Gastrocnemius medialis (tissue), 4 donors: ENCODE data around the gene PPFIBP1. TPM values are rescaled to one million over a fixed set of nuclear protein-coding genes. Genes with fewer than 3 reads are reported as not detected.
A peak's percentile ranks its signal among the peaks of the same experiment; 100 is the strongest.
"Not testable (repeated sequence)": the region's sequence is repeated elsewhere in the genome, so short reads cannot be mapped to it uniquely, and the experiment has no call there.

Source experiments
- ATAC-seq, 2 donors: fragments of 150-250 bp; one replicate each; pipeline ENCODE4 v1.9.1; 2016
- DNase-seq, 2 donors: peaks; one replicate each; pipeline ENCODE4 v3.0.0-alpha.2; 2019
- H3K27ac ChIP-seq, 4 donors: fragments of 200-600 bp; sonication (generic); 1 replicate in 1 of 4; 2 replicates in 3 of 4; pipeline ENCODE4 v1.5.1; 2016 to 2018; ENCODE audit warnings: mild to moderate bottlenecking in 2 of 4, moderate library complexity in 1 of 4
- H3K27me3 ChIP-seq, 3 donors: fragments of 200-600 bp; sonication (generic) in 2 of 3; 1 replicate in 1 of 3; 2 replicates in 2 of 3; pipeline versions ENCODE4 v1.5.1 to v1.6.0; 2016 to 2019; ENCODE audit warnings: mild to moderate bottlenecking in 1 of 3, moderate library complexity in 1 of 3
- H3K36me3 ChIP-seq, 2 donors: fragments of 200-600 bp; sonication (generic) in 1 of 2; one replicate each; pipeline ENCODE4 v1.5.1; 2017 to 2018
- H3K4me1 ChIP-seq, 2 donors: fragments of 200-600 bp; sonication (generic) in 1 of 2; one replicate each; pipeline ENCODE4 v1.5.1; 2016 to 2017; ENCODE audit warnings: mild to moderate bottlenecking in 2 of 2
- H3K4me3 ChIP-seq, 4 donors: fragments of 200-600 bp; sonication (generic) in 3 of 4; 1 replicate in 1 of 4; 2 replicates in 3 of 4; pipeline ENCODE4 v1.5.1; 2016 to 2019; ENCODE audit warnings: mild to moderate bottlenecking in 2 of 4
- H3K9me3 ChIP-seq, 3 donors: fragments of 200-600 bp; sonication (generic) in 2 of 3; 1 replicate in 1 of 3; 2 replicates in 2 of 3; pipeline ENCODE4 v1.5.1; 2016 to 2019
- CTCF ChIP-seq, 5 experiments: fragments of 450-650 bp in 3 of 5; fragments of 200-600 bp in 2 of 5; sonication (generic) in 2 of 5; IDR thresholded peaks in 4 of 5; conservative IDR thresholded peaks in 1 of 5; 1 replicate in 4 of 5; 2 replicates in 1 of 5; pipeline ENCODE4 v1.5.1; 2016 to 2019; ENCODE audit warnings: antibody characterized with exemption in 5 of 5, mild to moderate bottlenecking in 3 of 5, moderate library complexity in 3 of 5
- POLR2A ChIP-seq, 2 donors: fragments of 450-650 bp; IDR thresholded peaks; one replicate each; pipeline ENCODE4 v1.6.1; 2017; ENCODE audit warnings: antibody characterized with exemption in 2 of 2, mild to moderate bottlenecking in 2 of 2, moderate library complexity in 2 of 2
- in situ Hi-C, 4 donors: fragments of 200-750 bp; cut with MboI; loops; one replicate each; pipeline versions ENCODE4 v1.15.0 to v1.8.0; 2017; ENCODE audit warnings: low sequenced_read_pairs in 4 of 4
- intact Hi-C: fragments of 100-400 bp; cut with DNase I; formaldehyde crosslinking; loops from one replicate; pipeline ENCODE4 v1.15.1; 2023; ENCODE audit warnings: low total_unique reads
- total RNA-seq, 4 donors: library from RNA; depleted of rRNA; stranded (reverse); fragments of >200 nt; gene quantifications; one replicate each; pipeline versions ENCODE4 v1.1.0 to v1.2.3, GENCODE V29; 2016

Gene PPFIBP1
- total RNA-seq, 4 donors from 2014 or later = 18.3 to 33.2 (median 27.4) TPM

GRCh38 chr12:27578689-27579372 is 54.8 kb downstream of the PPFIBP1 start:
- TF ChIP-seq CTCF (IDR thresholded peaks at IDR 0.05 in 4 of 5, conservative IDR thresholded peaks at IDR 0.05 in 1 of 5) = no peak
- TF ChIP-seq POLR2A (IDR thresholded peaks at IDR 0.05) = no peak
- Histone ChIP-seq H3K4me1 (peaks cover 33 to 36% of the 10 kb centered on the region in 2 donors), H3K36me3 (no peaks in the 10 kb centered on the region), H3K9me3 (no peaks in the 10 kb centered on the region), H3K4me3 (peak overlapping the region in 1 of 4 donors; percentile 4), H3K27ac (peak overlapping the region in 3 of 4 donors; percentile 35 to 62 (median 40)), H3K27me3 (no peaks in the 10 kb centered on the region)
- in situ Hi-C loops (no loop called here), intact Hi-C loops (no loop called here)
- ATAC-seq (peak; percentile 39 to 47), DNase-seq (no peak)

- Histone ChIP-seq H3K9me3 (no peaks in the 10 kb centered on the region), H3K27ac (peak overlapping the region in 3 of 4 donors; percentile 9 to 54 (median 10)), H3K4me1 (peaks cover 39 to 43% of the 10 kb centered on the region in 2 donors), H3K4me3 (no peak overlapping the region), H3K27me3 (no peaks in the 10 kb centered on the region), H3K36me3 (no peaks in the 10 kb centered on the region)
- in situ Hi-C loops (no loop called here), intact Hi-C loops (no loop called here)
- TF ChIP-seq POLR2A (IDR thresholded peaks at IDR 0.05) = no peak
- DNase-seq = no peak
- ATAC-seq = no peak
Measured at GRCh38 chr12:27580561-27581330, 56.7 kb downstream of the PPFIBP1 start.

GRCh38 chr12:27581331-27581671 is 57.3 kb downstream of the PPFIBP1 start:
- Histone ChIP-seq H3K27ac (peak overlapping the region in 3 of 4 donors; percentile 9 to 54 (median 10)), H3K4me1 (peaks cover 36 to 40% of the 10 kb centered on the region in 2 donors)
- in situ Hi-C loops, DNase-seq, H3K4me3 ChIP-seq, H3K36me3 ChIP-seq, H3K27me3 ChIP-seq, H3K9me3 ChIP-seq, ATAC-seq, intact Hi-C loops: not testable (repeated sequence)

GRCh38 chr12:27581833-27582232 is 57.8 kb downstream of the PPFIBP1 start:
- in situ Hi-C loops = not testable (repeated sequence)

GRCh38 chr12:27582445-27582844 is 58.4 kb downstream of the PPFIBP1 start:
- ATAC-seq, intact Hi-C loops: not testable (repeated sequence)
- H3K27ac ChIP-seq = peak overlapping the region; percentile 15 to 66 (median 45)

More at GRCh38 chr12:27581833-27582232, 57.8 kb downstream of the PPFIBP1 start:
- Histone ChIP-seq H3K4me1 (peaks cover 32 to 41% of the 10 kb centered on the region in 2 donors), H3K27ac (peak overlapping the region in 2 of 4 donors; percentile 15 to 66)
- DNase-seq, H3K36me3 ChIP-seq, ATAC-seq, H3K27me3 ChIP-seq, H3K4me3 ChIP-seq, intact Hi-C loops, H3K9me3 ChIP-seq: not testable (repeated sequence)

GRCh38 chr12:27583057-27583797 is 59.2 kb downstream of the PPFIBP1 start:
- in situ Hi-C loops (no loop called here), intact Hi-C loops (no loop called here)
- H3K27ac ChIP-seq = peak overlapping the region; percentile 8 to 66 (median 45)
- ATAC-seq = peak; percentile 67
- TF ChIP-seq CTCF (IDR thresholded peaks at IDR 0.05 in 4 of 5, conservative IDR thresholded peaks at IDR 0.05 in 1 of 5) (no peak), POLR2A (IDR thresholded peaks at IDR 0.05) (no peak)
- DNase-seq = no peak
- peaks cover 32 to 37% of the 10 kb centered on the region in 2 donors for H3K4me1 ChIP-seq
- no peak overlapping the region for H3K4me3 ChIP-seq
- H3K27me3 ChIP-seq = no peaks in the 10 kb centered on the region
- H3K9me3 ChIP-seq = no peaks in the 10 kb centered on the region
- H3K36me3 ChIP-seq = no peaks in the 10 kb centered on the region

More at GRCh38 chr12:27582445-27582844, 58.4 kb downstream of the PPFIBP1 start:
- DNase-seq, H3K4me3 ChIP-seq, in situ Hi-C loops, H3K36me3 ChIP-seq, H3K27me3 ChIP-seq, H3K9me3 ChIP-seq: not testable (repeated sequence)
- peaks cover 32 to 40% of the 10 kb centered on the region in 2 donors for H3K4me1 ChIP-seq
